ENCODE results near the gene RPS14.

Gene RPS14

DNA sequence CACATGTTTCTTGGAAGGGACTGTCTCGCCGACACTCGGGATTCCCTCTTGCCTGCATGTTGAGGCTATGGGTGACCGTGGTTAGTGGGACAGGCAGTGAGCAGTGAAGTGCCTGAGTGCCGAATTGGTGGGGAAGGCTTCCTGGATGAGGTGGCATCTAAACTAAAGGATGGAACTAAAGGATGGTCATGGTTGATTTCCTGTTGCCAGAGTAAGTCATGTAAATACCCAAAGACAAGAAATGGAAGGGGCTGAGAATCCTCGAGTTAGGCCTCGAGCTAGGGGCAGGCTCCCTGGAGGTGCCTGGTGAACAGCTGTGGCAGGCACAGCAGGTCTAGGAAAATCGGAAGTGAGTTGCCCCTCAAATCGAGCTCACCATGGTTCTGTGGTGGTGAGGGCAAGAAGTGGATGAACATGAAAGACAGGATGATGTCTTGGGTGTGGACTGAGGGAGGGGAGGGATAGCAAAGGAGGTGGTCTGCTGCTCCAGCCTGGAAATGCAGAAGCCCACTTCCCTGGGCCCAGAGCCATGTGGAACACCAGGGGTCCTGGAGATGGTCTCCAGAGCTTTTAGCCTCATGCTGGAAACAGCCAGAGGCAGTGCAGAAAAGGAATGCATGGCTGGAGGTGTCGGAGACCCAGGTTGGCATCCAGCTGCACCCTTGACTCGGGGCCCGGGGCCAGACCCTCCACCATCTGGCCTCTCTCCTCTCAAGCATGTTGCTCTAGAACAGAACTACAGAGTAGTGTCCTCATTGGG, 49.0 kb downstream of the RPS14 start:
- DNase-seq (ENCODE audit: low read depth in 2 of 2), result no peak

DNA sequence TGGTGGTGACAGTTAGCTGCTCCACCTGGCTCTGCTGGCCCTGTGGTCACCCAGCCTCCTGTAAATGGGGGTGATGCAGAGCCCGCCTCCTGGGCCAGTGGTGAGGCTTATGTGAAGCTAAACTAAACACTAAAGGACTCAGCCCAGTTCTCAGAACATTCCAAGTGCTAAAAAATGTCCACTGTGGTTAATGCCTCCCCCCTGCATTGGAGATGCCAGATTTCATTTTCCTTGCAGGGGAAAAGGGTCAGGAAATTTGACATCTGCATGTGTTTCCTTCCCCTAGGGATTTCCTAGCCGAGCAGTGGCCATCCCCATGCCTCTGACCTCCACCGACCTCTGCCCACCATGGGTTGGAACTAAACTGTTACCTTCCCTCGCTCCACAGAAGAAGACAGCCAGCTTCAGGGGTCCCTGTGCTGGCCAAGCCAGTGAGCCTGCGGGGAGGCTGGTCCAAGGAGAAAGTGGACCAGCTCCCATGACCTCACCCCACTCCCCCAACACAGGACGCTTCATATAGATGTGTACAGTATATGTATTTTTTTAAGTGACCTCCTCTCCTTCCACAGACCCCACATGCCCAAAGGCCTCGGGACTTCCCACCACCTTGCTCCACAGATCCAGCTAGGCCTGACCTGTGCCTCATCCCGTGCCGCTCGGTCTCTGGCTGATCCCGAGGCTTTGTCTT, 49.9 kb downstream of the RPS14 start:
- DNase-seq (ENCODE audit: low read depth in 2 of 2), result no peak

DNA sequence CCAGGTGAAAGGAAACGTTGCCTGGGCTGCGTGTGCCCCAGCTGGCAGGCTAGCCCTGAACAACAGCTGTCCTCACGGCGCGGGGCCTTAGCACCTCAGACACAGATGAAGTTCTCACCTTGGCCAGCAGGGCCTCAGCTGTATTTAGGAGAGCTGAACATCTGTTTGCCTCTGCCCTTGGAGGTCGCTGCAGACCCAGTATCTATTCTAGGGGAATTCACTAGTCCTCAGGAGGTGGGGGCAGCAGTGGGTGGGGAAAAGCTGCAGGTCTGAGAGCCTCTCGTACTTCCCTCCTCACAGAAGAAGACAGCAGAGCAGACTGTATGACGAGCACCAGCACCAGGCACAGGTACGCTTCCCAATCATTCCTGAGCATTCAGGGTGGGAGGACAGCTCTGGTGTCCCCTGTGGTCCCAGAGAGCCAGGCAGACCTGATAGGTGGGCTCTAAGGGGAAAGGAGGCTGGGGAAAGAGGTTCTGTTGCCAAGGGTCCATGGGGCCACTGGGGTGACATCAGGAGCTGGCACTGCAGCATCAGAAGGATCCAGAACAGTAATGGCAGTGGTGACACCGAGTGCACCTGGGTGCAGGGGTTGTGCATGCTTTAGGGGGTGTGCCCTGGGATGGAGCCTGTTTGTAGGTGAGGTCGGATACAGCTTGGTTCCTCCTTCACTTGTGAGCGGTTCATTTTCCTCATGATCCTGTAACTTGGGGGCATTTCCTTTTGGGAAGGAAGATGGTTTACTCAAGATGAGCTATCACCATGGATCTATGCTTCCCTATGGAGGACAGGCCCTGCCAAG, 50.6 kb downstream of the RPS14 start:
- DNase-seq (ENCODE audit: low read depth in 2 of 2), result no peak

DNA sequence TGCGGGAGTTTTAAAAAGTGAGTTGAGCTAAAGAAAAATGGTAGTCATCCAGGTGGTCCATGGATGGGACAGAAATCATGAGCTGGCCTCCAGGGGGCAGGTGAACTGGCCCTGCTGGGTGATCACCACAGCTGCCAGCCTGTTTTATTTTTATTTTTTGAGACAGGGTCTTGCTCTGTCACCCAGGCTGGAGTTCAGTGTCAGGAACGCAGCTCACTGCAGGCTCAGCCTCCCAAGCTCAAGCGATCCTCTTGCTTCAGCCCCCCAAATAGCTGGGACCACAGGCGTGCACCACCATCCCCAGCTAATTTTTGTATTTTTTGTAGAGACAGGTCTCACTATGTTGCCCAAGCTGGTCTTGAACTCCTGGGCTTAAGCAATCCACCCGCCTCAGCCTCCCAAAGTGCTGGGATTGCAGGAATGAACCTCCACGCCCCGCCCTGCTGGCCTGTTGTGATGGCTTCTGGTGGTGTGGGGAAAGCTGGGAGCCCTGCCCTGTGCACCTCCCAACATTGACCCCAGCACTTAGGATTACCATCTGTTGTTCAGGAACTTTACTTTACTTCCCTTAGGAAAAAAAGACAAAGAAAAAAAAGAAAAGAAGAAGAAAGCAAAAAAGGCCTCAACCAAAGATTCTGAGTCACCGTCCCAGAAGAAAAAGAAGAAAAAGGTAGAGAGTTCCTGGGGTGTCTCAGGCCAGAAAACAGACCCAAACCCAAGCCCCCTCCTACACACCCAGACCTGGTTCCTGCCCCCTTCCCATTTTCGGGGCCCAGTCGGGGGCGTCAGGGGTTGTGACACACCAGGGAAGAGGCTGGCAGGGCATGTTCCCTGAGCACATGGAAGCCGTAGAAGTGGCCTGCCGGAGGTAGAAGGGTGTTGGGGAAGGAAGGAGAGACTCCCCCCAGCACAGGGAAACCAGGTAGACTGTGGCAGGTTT, 51.5 kb downstream of the RPS14 start:
- DNase-seq (ENCODE audit: low read depth in 2 of 2), result no peak

DNA sequence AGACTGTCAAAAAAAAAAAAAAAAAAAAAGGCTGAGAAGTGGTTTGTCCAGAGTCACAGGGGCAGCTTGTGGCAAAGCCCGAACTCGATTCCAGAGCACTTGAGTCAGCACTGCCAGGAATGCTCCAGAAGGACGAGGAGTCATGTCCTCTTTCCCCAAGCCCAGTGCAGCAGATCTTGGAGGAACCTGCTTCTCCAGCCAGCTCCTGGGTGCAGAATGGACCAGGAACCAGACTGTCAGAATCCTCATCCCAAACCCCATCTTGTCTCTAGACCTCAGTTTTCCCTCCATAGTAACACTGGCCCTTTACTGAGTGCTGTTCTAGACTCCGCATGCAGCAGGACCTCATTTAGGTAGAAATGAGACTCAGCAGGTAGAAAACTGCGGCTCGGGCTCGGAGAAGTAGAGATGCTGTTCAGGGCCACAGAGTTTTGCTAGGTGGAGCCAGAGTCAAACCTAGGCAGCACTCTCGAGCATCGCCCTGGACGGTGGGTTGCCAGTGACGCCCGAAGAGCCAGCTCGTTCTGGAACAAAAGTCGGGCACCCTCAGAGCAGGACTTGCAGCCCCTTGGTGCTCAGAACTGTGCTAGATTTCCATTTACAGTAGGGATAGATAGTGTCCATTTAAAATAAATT, 52.3 kb downstream of the RPS14 start:
- no peak for DNase-seq (ENCODE audit: low read depth in 2 of 2)

DNA sequence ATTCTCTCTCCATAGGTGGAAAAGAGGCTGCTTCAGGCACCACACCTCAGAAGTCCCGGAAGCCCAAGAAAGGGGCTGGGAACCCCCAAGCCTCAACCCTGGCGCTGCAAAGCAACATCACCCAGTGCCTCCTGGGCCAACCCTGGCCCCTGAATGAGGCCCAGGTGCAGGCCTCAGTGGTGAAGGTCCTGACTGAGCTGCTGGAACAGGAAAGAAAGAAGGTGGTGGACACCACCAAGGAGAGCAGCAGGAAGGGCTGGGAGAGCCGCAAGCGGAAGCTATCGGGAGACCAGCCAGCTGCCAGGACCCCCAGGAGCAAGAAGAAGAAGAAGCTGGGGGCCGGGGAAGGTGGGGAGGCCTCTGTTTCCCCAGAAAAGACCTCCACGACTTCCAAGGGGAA, 53.3 kb downstream of the RPS14 start:
- no peak for DNase-seq (ENCODE audit: low read depth in 2 of 2)

DNA sequence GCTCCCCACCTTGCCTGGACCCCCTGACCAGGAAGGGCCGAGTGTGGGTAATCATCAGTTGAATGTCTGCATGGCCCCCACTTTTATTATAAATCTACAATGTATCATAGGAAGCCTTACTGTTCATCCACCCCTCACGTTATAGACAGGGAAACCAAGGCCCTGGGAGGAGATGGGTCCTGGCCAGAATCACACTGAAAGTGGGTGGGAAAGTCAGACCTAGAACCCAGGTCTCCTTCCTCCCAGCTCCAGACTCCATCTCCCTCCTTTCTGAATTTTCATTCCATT, 53.9 kb downstream of the RPS14 start:
- DNase-seq (ENCODE audit: low read depth in 2 of 2), result no peak

DNA sequence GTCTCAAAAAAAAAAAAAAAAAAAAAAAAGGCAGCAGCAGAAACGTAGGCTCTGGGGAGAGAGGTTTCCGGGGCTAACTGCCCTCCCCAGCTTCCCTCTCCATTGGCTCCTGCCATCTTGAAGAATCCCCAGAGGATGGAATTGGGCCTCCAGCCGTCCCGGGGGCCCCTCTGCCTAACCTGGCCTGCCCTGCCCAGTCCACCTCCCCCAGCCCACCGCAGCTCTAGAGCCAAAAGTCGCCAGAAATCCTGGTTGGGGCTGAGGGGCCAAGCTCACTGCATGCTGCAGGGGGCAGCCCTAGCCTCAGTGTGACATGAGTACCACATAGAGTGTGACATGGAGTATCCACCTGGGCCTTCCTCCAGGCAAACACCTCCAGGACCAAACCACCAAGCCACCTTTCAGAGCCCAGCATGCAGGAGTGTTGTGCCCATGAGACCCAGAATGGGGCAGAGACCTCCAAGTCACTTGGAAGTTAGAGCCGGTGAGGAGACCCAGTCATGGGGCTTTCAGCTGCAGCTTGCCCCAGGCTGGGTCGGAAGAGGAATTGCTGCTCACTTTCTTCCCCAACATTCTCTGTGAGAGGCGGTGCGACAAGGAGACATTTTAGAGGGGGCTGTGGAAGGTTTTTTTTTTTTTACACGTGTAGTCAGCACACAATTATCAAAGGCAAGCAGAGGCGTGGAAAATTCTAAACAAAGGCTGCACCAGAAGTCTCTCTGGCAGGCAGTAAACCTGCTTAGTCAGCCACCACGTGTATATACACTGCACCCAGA, 54.4 kb downstream of the RPS14 start:
- no peak for DNase-seq (ENCODE audit: low read depth in 2 of 2)

DNA sequence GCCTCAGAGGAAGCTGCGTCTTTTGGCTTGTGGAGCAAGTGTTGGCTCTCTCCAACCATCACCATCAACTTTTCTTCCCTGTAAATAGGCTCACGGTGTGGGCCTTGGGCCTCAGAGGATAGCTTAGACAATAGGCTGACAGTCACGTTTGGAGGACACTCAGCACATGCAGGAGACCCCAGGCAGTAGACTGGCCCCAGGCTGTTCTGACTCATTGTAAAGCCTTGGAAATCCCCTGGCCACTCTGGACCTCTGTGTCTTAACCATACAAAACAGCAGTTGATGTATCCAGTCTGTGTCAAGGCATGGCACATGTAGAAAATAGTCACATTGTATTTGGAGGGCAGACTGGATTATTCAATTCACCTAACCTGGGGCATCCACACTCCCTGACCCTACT, 55.4 kb downstream of the RPS14 start:
- DNase-seq (ENCODE audit: low read depth in 2 of 2), result no peak

DNA sequence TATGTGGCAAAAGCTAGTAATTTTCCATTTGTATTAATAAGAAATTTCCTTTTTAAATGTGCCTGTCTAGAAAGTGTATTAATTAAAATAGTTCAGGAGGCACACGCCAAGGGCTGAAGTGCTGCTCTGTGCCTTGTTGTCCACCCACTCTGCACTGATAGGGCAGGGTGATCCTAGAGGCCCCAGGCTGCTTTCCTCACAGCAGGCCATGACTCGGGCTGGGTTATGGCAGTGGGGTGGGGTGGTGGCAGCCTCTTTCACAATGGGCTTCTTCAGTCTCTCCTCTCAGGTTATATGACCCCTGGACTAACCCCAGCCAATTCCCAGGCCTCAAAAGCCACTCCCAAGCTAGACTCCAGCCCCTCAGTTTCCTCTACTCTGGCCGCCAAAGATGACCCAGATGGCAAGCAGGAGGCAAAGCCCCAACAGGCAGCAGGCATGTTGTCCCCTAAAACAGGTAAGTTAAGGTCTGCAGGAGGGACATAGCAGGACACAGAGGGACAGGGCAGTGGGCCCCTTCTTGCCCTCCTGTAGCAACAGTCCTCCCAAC, 56.4 kb downstream of the RPS14 start:
- no peak for DNase-seq (ENCODE audit: low read depth in 2 of 2)

DNA sequence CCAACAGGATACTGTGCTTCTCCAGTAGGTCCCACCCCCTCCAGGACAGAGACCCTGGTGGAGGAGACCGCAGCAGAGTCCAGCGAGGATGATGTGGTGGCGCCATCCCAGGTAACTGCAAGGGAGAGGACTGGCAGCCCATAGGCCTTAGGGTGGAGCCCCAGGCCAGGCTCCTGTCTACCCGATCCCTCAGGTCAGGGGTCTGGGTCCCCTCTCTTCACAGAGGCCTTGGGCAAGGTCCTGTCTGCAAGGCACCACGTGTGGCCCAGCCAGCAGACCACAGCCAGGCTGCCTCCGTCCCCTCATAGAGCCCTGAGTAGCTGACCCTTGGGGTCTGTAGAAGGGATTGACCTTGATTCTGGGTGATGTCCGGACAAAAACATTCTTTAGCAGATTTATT, 56.9 kb downstream of the RPS14 start:
- DNase-seq (ENCODE audit: low read depth in 2 of 2), result no peak
